GM18867 (cell line): Measurements from ENCODE around the gene RDX.
"Not testable (repeated sequence)": the region's sequence is repeated elsewhere in the genome, so short reads cannot be mapped to it uniquely, and the experiment has no call there.

ENCODE experiments used
- ATAC-seq: cut with Tn5 transposase; IDR thresholded peaks from one replicate; pipeline ENCODE4 v1.9.1; 2021; ENCODE audit warnings: mild to moderate bottlenecking, moderate library complexity; ENCODE audit not compliant: unreplicated experiment

Gene RDX

DNA sequence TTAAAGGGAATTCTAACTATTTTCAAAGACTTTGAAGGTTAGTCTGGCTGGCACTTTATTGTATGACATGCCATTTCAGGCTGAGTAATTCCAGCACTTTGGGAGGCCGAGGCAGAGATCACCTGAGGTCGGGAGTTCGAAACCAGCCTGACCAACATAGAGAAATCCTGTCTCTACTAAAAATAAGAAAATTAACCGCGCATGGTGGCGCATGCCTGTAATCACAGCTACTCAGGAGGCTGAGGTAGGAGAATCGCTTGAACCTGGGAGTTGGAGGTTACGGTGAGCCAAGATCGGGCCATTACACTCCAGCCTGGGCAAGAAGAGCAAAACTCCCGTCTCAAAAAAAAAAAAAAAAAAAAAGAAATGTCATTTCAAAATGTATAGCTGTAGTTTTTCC, 95.6 kb downstream of the RDX start:
- ATAC-seq: no peak

- ATAC-seq: no peak
Measured at GRCh38 chr11:110200241-110200640, 96.2 kb downstream of the RDX start.

GRCh38 chr11:110199184-110199981, 97.0 kb downstream of the RDX start:
- ATAC-seq: no peak

GRCh38 chr11:110198031-110198729, 98.2 kb downstream of the RDX start:
- ATAC-seq: no peak

DNA sequence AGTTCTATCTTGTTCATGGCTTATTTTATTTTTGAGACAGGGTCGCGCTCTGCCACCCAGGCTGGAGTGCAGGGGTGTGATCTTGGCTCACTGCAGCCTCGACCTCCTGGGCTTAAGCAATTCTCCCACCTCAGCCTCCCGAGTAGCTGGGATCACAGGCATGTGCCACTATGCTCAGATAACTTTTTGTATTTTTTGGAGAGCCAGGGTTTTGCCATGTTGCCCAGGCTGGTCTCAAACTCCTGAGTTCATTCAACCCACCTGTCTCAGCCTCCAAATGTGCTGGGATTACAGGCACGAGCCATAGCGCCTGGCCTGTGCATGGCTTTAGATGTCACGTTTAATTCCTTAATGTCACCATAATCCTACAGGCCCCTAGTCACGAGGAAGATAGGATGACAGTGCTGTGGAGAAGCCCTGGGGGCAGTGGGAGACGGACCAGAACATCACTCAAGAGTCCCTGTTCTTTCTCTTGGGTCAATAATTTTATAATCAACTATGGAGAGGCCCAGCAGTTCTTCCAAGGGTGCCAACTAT, 99.5 kb downstream of the RDX start:
- no peak for ATAC-seq

DNA sequence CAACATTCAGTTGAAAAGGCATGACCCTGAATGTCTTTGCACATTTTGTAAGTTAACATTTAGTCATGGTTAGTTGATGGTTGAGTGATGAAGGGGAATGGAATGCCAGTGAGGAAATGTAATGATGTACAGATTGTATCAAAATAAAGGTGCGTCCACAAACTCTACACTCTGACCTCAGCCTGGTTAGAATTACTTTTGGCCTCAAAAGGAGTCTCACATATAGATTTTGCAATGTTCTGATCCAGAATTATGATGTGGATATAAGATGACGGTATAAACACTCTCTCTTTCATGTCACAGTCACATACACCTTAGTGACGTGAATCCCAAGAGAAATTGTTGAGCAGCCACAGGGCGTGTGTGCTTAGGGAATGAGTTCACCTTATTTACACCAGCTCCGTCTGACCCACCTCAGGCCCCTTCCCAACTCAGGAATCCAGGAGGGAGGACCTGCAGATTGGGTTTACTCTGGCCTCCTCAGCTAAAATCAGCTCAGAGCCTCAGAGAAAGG, 100.1 kb downstream of the RDX start:
- ATAC-seq: no peak

GRCh38 chr11:110194211-110194766, 102.1 kb downstream of the RDX start:
- ATAC-seq: not testable (repeated sequence)

GRCh38 chr11:110192604-110193282, 103.7 kb downstream of the RDX start:
- peak; percentile 82 for ATAC-seq

- ATAC-seq: no peak
Measured at GRCh38 chr11:110190885-110191284, 105.5 kb downstream of the RDX start.

GRCh38 chr11:110187731-110188130, 108.7 kb downstream of the RDX start:
- no peak for ATAC-seq

DNA sequence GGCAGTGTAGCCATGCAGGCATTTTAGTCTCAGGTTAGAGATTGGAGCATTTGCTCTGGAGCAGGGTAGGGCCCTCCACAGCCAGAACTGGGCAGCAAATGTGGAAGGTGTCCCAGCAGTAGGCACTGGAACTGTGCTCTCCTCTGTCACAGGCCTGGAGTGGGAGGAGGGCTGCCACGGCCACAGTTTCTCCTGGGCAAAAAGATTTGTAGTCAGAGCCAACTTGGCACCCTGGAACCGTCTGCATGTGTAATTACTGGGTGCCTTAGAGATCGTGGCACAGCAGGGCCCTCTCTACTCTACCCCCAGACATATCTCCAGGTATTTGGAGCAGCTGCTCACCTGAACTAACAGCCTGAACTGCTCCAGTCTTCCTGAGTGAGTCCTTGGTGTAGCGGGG, 109.5 kb downstream of the RDX start:
- ATAC-seq: no peak

GRCh38 chr11:110186456-110186855, 110.0 kb downstream of the RDX start:
- ATAC-seq: no peak

- no peak for ATAC-seq
Measured at GRCh38 chr11:110185599-110185998, 110.8 kb downstream of the RDX start.

- no peak for ATAC-seq
Measured at GRCh38 chr11:110185121-110185591, 111.3 kb downstream of the RDX start.

DNA sequence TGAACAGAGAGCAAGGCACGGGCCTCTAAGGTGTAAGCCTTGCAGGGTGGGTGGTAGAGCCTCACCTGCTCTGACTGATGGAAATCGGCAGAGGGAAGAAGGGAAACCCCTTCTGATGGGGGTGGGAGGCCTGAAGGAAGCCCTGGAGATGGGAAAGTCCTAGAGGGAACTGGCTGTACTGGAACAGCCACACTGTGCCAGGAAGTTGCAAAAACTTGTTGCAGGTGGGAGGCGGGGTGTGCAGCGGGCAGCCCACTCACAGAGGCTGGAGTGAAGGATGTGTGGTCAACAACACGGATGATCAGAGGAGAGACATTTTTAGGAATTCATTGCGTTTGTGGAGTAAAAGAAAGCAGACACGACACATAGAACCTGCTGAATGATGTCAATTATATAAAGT, 112.0 kb downstream of the RDX start:
- no peak for ATAC-seq

DNA sequence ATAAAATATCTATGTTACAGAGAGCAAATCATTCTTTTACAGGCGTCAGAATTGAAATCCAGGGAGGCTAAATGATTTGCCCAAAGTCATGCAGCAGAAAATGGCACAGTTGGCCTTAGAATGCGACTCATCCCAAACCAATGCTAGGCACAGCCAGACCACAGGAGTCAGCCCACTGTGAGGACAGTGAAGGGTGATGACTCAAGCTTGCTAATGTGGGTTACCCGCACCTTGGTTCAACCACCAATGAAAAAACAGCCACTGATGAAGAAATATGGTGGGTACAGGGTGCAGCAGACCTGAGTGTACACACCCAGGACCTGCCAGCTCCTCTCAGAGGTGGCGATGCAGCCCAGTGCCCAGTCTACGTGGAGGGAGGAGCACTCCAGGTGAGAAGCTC, 113.5 kb downstream of the RDX start:
- no peak for ATAC-seq

- no peak for ATAC-seq
Measured at GRCh38 chr11:110179064-110179463, 117.3 kb downstream of the RDX start.

DNA sequence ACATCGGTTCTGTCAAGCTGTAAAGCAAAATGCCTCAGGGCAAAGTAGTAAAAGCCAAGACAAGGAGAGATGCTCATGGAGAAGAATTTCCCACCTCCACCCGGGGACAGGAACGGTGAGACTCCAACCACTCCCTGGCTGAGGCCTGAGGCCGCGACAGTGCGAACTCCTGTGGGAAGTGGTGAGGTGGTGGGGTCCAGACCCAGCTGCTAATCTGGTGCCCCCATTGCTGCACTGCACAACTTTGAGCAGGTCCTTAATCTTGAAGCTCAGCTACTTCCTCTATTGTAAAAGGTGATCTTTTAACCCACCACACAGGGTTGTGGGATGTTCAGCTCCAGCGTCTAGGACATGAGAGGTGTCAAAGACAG, 119.3 kb downstream of the RDX start:
- ATAC-seq: no peak

- ATAC-seq: no peak
Measured at GRCh38 chr11:110176366-110177085, 119.9 kb downstream of the RDX start.

DNA sequence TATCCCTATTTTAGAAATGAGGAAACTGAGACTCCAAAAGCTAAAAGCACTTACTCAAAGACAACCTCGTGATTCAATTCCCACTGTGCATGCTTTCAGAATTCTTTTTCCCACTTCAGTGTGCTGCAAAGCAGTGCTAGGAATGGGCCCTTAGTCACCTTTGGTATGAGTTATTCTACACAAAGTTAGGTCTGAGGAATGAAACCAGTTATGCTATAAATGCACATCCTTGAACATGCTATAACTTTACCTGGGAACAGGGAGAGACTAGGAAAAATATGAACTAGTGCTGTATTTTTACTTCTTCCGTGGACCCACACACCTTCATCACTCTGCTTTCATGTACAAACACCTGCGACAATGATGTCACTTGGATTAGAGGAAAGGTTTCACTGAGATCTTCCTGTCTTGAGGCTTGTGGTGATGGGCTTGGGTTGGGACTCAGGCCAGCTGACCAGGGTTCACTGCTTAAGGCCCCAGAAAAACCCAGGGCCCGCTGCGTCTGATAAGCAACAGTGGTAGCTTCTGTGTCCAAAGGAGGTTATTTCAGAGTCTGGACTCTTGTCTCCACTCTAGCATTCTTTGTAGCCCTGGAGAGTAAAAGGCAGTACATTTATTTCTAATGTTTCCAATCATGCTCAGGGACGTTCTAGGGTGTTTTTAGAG, 121.6 kb downstream of the RDX start:
- no peak for ATAC-seq
